Breast epithelium (tissue), 3 donors: ENCODE data around the gene FAM131B.

Experiments used
- POLR2A ChIP-seq: fragments of 450-650 bp; IDR thresholded peaks from one replicate; pipeline ENCODE4 v1.6.1; 2016; ENCODE audit warnings: antibody characterized with exemption, mild to moderate bottlenecking, moderate library complexity
- POLR2AphosphoS5 ChIP-seq, 3 donors: sonication (generic); formaldehyde crosslinking; IDR thresholded peaks; one replicate each; pipeline ENCODE4 v1.6.1; 2017; ENCODE audit warnings: antibody characterized with exemption in 3 of 3
- TF ChIP-seq, protein P1 (sequence below), 3 donors: fragments of 450-650 bp; IDR thresholded peaks; one replicate each; pipeline ENCODE4 v1.5.1; 2016 to 2017; ENCODE audit warnings: antibody characterized with exemption in 3 of 3, mild to moderate bottlenecking in 3 of 3, moderate library complexity in 3 of 3

DNA sequence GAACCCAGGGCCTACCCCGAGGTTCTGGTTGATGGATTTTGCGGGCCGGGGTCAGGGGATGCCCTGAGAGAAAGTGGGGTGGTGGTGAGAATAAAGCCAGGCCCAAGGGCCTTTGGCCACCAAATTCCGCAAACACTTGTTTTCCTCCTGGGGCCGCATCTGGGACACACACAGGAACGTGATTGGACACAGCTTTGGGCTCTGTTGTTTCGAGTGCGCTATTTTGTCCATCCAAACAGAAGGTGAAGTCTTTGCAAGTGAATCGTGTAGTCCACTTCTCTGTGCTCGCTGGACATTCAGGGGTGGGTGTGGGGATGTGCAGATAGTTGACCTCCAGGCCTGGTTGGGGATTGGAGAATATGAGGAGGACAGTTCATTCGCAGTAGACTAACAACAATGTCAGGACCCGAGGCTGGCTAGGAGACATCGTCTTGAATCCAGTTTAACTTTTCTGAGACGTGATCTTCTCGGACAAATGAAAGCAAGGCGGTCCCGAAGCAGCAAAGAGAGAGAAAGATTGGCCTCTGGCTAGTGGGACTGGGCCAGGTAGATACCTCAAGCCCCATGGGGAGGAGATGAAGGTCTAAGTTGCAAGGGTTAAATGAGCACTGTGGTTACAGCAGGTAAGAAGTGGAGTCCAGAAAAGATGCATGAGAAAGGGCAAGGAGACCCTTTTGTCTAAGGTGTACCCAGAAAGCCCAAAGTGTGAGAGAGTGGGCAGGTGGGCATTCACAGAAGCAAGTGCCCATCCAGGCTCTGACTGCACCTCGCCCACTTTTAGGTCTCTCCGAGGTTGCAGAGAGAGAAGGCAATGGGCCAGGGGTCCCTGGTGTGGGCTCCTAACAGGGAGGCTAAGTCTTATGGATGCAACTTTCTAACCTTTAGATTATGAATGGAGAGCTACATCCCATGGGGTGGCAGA lies 764 bp upstream of the FAM131B start:
- TF ChIP-seq POLR2AphosphoS5 (IDR thresholded peaks at IDR 0.05) (no peak), POLR2A (no peak)
- TF ChIP-seq, protein P1, sequence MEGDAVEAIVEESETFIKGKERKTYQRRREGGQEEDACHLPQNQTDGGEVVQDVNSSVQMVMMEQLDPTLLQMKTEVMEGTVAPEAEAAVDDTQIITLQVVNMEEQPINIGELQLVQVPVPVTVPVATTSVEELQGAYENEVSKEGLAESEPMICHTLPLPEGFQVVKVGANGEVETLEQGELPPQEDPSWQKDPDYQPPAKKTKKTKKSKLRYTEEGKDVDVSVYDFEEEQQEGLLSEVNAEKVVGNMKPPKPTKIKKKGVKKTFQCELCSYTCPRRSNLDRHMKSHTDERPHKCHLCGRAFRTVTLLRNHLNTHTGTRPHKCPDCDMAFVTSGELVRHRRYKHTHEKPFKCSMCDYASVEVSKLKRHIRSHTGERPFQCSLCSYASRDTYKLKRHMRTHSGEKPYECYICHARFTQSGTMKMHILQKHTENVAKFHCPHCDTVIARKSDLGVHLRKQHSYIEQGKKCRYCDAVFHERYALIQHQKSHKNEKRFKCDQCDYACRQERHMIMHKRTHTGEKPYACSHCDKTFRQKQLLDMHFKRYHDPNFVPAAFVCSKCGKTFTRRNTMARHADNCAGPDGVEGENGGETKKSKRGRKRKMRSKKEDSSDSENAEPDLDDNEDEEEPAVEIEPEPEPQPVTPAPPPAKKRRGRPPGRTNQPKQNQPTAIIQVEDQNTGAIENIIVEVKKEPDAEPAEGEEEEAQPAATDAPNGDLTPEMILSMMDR (IDR thresholded peaks at IDR 0.05) = no peak
